PFSK-1 (cell line): ENCODE results near the gene MRPL10.

Experiments
- FOXP2 ChIP-seq: optimal IDR thresholded peaks from 2 replicates; pipeline ENCODE3; 2011; ENCODE audit warnings: borderline replicate concordance, control low read depth, inconsistent platforms; ENCODE audit not compliant: insufficient read depth; ENCODE audit errors: extremely low read length, extremely low read depth
- POLR2AphosphoS5 ChIP-seq: IDR thresholded peaks from 2 replicates; pipeline ENCODE4 v1.6.1; 2012; ENCODE audit warnings: low read depth, mild to moderate bottlenecking, control low read depth, low read length, moderate library complexity
- REST ChIP-seq, 2 experiments: IDR thresholded peaks; 2 replicates each; pipeline versions ENCODE4 v1.6.1 to v1.8.0; 2011 to 2012; ENCODE audit warnings: low read depth in 2 of 2, low read length in 2 of 2, control low read depth in 1 of 2, inconsistent platforms in 1 of 2, mild to moderate bottlenecking in 1 of 2, moderate library complexity in 1 of 2; ENCODE audit not compliant: insufficient read depth in 1 of 2
- SIN3A ChIP-seq: IDR thresholded peaks from 2 replicates; pipeline ENCODE4 v1.6.1; 2012; ENCODE audit warnings: mild to moderate bottlenecking, low read length, moderate library complexity, borderline replicate concordance; ENCODE audit not compliant: insufficient read depth
- TAF1 ChIP-seq: IDR thresholded peaks from 2 replicates; pipeline ENCODE4 v1.6.1; 2012; ENCODE audit warnings: low read length, control low read depth, borderline replicate concordance; ENCODE audit not compliant: insufficient read depth

The MRPL10 gene

GRCh38 chr17:47840001-47840741 is 8.8 kb upstream of the MRPL10 start:
- no peak for TF ChIP-seq FOXP2
- no peak for TF ChIP-seq TAF1
- TF ChIP-seq POLR2AphosphoS5: no peak
- no peak for TF ChIP-seq SIN3A
- TF ChIP-seq REST (IDR thresholded peaks at IDR 0.05; ENCODE audit: insufficient read depth in 1 of 2, low read depth in 2 of 2, low read length in 2 of 2): no peak

- TF ChIP-seq FOXP2 (no peak), REST (IDR thresholded peaks at IDR 0.05; ENCODE audit: insufficient read depth in 1 of 2, low read depth in 2 of 2, low read length in 2 of 2) (no peak), SIN3A (no peak), POLR2AphosphoS5 (no peak), TAF1 (no peak)
Observed at GRCh38 chr17:47839071-47839470, 7.7 kb upstream of the MRPL10 start.

GRCh38 chr17:47838636-47839035 is 7.3 kb upstream of the MRPL10 start:
- no peak for TF ChIP-seq TAF1

GRCh38 chr17:47837401-47838039 is 6.2 kb upstream of the MRPL10 start:
- no peak for TF ChIP-seq SIN3A
- no peak for TF ChIP-seq FOXP2
- TF ChIP-seq TAF1: no peak
- TF ChIP-seq POLR2AphosphoS5: no peak
- TF ChIP-seq REST (IDR thresholded peaks at IDR 0.05; ENCODE audit: insufficient read depth in 1 of 2, low read depth in 2 of 2, low read length in 2 of 2): no peak

- no peak for TF ChIP-seq FOXP2
- TF ChIP-seq REST (IDR thresholded peaks at IDR 0.05; ENCODE audit: insufficient read depth in 1 of 2, low read depth in 2 of 2, low read length in 2 of 2): no peak
- TF ChIP-seq POLR2AphosphoS5: no peak
- TF ChIP-seq TAF1: no peak
- TF ChIP-seq SIN3A: no peak
Observed at GRCh38 chr17:47836601-47837000, 5.3 kb upstream of the MRPL10 start.
